ENCODE results near the gene CLCN2. TPM values are rescaled to one million over a fixed set of nuclear protein-coding genes. Genes with fewer than 3 reads are reported as not detected.

Gene CLCN2
- total and polyA plus RNA-seq, 2 of the 8 experiments (the other 6 are each of a cell fraction or from before 2014, with no cell fraction given), result 13.7 to 16.1 TPM

- H3K36me3 ChIP-seq (ENCODE audit: control insufficient read depth in 2 of 4, insufficient read depth in 4 of 4, low read length in 3 of 4), result peaks cover 6 to 14% (median 11%) of the 10 kb centered on the region in 4 experiments; a peak in 7 of 8 replicates
- no peak for DNase-seq (ENCODE audit: low read depth in 1 of 2, low spot score in 2 of 2)
- no peak overlapping the region for H3K9ac ChIP-seq (replicated peaks in 1 of 4; ENCODE audit: extremely low read depth in 1 of 4, low read depth in 3 of 4, low read length in 3 of 4)
- H3K4me2 ChIP-seq (ENCODE audit: insufficient read depth in 1 of 2, low read depth in 2 of 2, low read length in 2 of 2), result no peak overlapping the region
- H3K23me2 ChIP-seq (ENCODE audit: low read depth, low read length), result no peaks in the 10 kb centered on the region; the same call in 1 of the 2 replicates
- no peaks in the 10 kb centered on the region; a peak in 2 of 7 replicates for H3K27me3 ChIP-seq (replicated peaks in 1 of 4; ENCODE audit: control insufficient read depth in 3 of 4, extremely low read depth in 1 of 4, insufficient read depth in 3 of 4, low read length in 3 of 4)
- peaks cover 4 to 8% (median 7%) of the 10 kb centered on the region in 4 experiments for H3K4me1 ChIP-seq (replicated peaks in 1 of 4; ENCODE audit: control insufficient read depth in 3 of 4, insufficient read depth in 4 of 4, low read length in 3 of 4)
- no peak overlapping the region for H4K8ac ChIP-seq (ENCODE audit: extremely low read depth, insufficient read depth, low read length)
- H2BK15ac ChIP-seq (ENCODE audit: low read length), result no peak overlapping the region
- ChIA-PET CTCF (ENCODE audit: partially characterized antibody) (interaction anchor here (0.7 to 11.5 kb wide), 41 partner anchors 9 to 429 kb away, joined by 3 to 223 read pairs (median 8); partner anchors contain the start of genes CHRD, CLCN2 and FAM131A), POLR2A (ENCODE audit: partially characterized antibody) (interaction anchor here (1.1 to 4.2 kb wide), 4 partner anchors 10 to 185 kb away, joined by 3 to 32 read pairs (median 4); partner anchors contain the start of genes CLCN2 and POLR2H)
- H2BK120ac ChIP-seq (replicated peaks; ENCODE audit: low read depth, low read length), result no peak overlapping the region
- no peaks in the 10 kb centered on the region for H3K79me1 ChIP-seq (ENCODE audit: low read depth, low read length)
- no peak overlapping the region for H2BK5ac ChIP-seq (ENCODE audit: low read depth, low read length)
- no peak for TF ChIP-seq SUZ12 (IDR thresholded peaks at IDR 0.05; ENCODE audit: low read length)
- H3K56ac ChIP-seq (replicated peaks; ENCODE audit: insufficient read length, low read depth, low read length), result no peak overlapping the region
- H3K27ac ChIP-seq (ENCODE audit: low read depth, low read length), result no peak overlapping the region
- no peak overlapping the region for H2AK5ac ChIP-seq (ENCODE audit: low read depth, low read length)
- no peak overlapping the region for H2BK20ac ChIP-seq (ENCODE audit: low read length)
- no peaks in the 10 kb centered on the region for H3K79me2 ChIP-seq (ENCODE audit: control insufficient read depth in 1 of 2, insufficient read depth in 2 of 2, low read length in 2 of 2)
- FAIRE-seq, result no peak
- H3K18ac ChIP-seq (ENCODE audit: extremely low read depth, low read length), result no peak overlapping the region
- no peak overlapping the region for H4K5ac ChIP-seq (ENCODE audit: insufficient read length, low read depth, low read length)
- H2AFZ ChIP-seq (ENCODE audit: low read length), result no peak overlapping the region
- H3K4me3 ChIP-seq (ENCODE audit: extremely low read depth in 1 of 4, insufficient read depth in 2 of 4, low read depth in 3 of 4, low read length in 4 of 4), result no peak overlapping the region
- no peak overlapping the region for H3K4ac ChIP-seq (replicated peaks; ENCODE audit: insufficient read length, low read depth, low read length)
- no peak overlapping the region for H4K91ac ChIP-seq (replicated peaks; ENCODE audit: insufficient read length, low read length)
- H2BK12ac ChIP-seq (ENCODE audit: low read depth, low read length), result no peak overlapping the region
- no peaks in the 10 kb centered on the region for H3K9me3 ChIP-seq (ENCODE audit: insufficient read depth in 2 of 2, low read depth in 1 of 2, low read length in 1 of 2)
- H3K23ac ChIP-seq (ENCODE audit: insufficient read length), result no peak overlapping the region
- no peak overlapping the region for H3K14ac ChIP-seq (ENCODE audit: insufficient read length)
- peaks cover 0 to 12% of the 10 kb centered on the region in 2 experiments for H4K20me1 ChIP-seq (replicated peaks in 1 of 2; ENCODE audit: control insufficient read depth in 1 of 2, insufficient read depth in 2 of 2, low read length in 2 of 2)
- WGBS, 2 experiments (ENCODE audit: extremely low coverage in 1 of 2, insufficient coverage in 1 of 2, insufficient read length in 1 of 2, insufficient replicate concordance in 2 of 2, low coverage in 1 of 2, low lambda C conversion rate in 2 of 2, missing lambda C conversion rate in 1 of 2), result 79% methylated on average over 8 of the region's 8 CpGs; no CpG with 5 or more reads in 1 of the 2 experiments
Observed at GRCh38 chr3:184372296-184372821, 11.0 kb upstream of the CLCN2 start.
